ENCODE measurements around the gene TRMO. TPM values are rescaled to one million over a fixed set of nuclear protein-coding genes. Genes with fewer than 3 reads are reported as not detected.

Gene TRMO
- total and polyA plus RNA-seq, 9 of the 15 experiments (the other 6 are each of a cell fraction or from before 2014, with no cell fraction given) = 5.6 to 22.4 (median 16.2) TPM

DNA sequence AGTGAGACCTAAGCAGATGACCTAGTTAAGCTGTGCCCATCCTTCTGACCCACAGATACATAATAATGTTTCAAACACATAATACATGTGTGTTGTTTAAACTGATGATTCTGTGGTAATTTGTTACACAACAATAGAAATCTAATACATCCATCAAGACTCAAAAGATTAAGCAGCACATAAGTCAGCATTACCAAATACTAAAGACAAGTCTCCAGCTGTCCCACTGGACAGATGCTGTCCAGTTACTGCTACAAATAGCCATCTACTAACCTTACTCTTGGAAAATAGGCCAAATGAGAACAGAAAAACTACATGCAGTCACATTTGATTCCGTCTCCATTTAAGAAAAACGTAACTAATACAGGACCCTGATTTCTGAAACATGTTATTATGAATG lies 10.8 kb downstream of the TRMO start:
- POLR2A ChIA-PET = interaction anchor here (1.3 to 1.6 kb wide), 3 partner anchors 8 to 10 kb away, joined by 4 to 10 read pairs (median 6); no protein-coding TSS in a partner anchor
- CTCF ChIA-PET (ENCODE audit: low intra/inter-chr PET ratio) = no interaction called here
- no TSS peak for BruUV-seq (replicated peaks)
- Histone ChIP-seq H3K4me3 (no peak overlapping the region), H2AFZ (ENCODE audit: low read depth, low read length) (no peak overlapping the region), H3K4me2 (ENCODE audit: insufficient read depth, low read length) (no peak overlapping the region), H3K4me1 (replicated peaks in 1 of 2; ENCODE audit: control insufficient read depth in 2 of 2, insufficient read depth in 2 of 2, low read length in 2 of 2) (no peaks in the 10 kb centered on the region; a peak in 2 of 5 replicates), H3K9ac (ENCODE audit: insufficient read depth in 1 of 2, low read depth in 2 of 2, low read length in 2 of 2) (no peak overlapping the region), H3K27ac (ENCODE audit: extremely low read depth, low read depth, low read length) (no peak overlapping the region), H3K9me3 (replicated peaks; ENCODE audit: control insufficient read depth, insufficient read depth, low read depth, low read length) (no peaks in the 10 kb centered on the region), H3K79me2 (ENCODE audit: control insufficient read depth, insufficient read depth, low read length) (no peaks in the 10 kb centered on the region), H3K27me3 (ENCODE audit: control insufficient read depth in 2 of 2, insufficient read depth in 2 of 2, low read length in 2 of 2) (no peaks in the 10 kb centered on the region), H3K36me3 (ENCODE audit: control insufficient read depth, insufficient read depth, low read length) (peaks cover 78% of the 10 kb centered on the region; the same call in 2 of the 3 replicates), H3K9me1 (ENCODE audit: control insufficient read depth, insufficient read depth, low read length) (no peaks in the 10 kb centered on the region), H4K20me1 (replicated peaks; ENCODE audit: control insufficient read depth, insufficient read depth, low read length) (no peaks in the 10 kb centered on the region)
- intact Hi-C loops (cut with micrococcal nuclease) = no loop called here
- in situ Hi-C loops (cut with MboI) = loop anchor here (25.0 kb wide), 2 partner anchors 351 to 876 kb away; partner anchors contain the start of genes ANKS6 and TBC1D2
- ATAC-seq = no peak
- no peak for FAIRE-seq
- no peak for DNase-seq (ENCODE audit: extremely low read depth in 1 of 4, low spot score in 3 of 4)
- WGBS (ENCODE audit: insufficient coverage, low coverage, missing lambda C conversion rate) = 85% methylated on average over 2 of the region's 2 CpGs
- TF ChIP-seq, protein P1, sequence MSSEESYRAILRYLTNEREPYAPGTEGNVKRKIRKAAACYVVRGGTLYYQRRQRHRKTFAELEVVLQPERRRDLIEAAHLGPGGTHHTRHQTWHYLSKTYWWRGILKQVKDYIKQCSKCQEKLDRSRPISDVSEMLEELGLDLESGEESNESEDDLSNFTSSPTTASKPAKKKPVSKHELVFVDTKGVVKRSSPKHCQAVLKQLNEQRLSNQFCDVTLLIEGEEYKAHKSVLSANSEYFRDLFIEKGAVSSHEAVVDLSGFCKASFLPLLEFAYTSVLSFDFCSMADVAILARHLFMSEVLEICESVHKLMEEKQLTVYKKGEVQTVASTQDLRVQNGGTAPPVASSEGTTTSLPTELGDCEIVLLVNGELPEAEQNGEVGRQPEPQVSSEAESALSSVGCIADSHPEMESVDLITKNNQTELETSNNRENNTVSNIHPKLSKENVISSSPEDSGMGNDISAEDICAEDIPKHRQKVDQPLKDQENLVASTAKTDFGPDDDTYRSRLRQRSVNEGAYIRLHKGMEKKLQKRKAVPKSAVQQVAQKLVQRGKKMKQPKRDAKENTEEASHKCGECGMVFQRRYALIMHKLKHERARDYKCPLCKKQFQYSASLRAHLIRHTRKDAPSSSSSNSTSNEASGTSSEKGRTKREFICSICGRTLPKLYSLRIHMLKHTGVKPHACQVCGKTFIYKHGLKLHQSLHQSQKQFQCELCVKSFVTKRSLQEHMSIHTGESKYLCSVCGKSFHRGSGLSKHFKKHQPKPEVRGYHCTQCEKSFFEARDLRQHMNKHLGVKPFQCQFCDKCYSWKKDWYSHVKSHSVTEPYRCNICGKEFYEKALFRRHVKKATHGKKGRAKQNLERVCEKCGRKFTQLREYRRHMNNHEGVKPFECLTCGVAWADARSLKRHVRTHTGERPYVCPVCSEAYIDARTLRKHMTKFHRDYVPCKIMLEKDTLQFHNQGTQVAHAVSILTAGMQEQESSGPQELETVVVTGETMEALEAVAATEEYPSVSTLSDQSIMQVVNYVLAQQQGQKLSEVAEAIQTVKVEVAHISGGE (CRISPR knock-in tag; IDR thresholded peaks at IDR 0.05) = no peak
- TF ChIP-seq, protein P2, sequence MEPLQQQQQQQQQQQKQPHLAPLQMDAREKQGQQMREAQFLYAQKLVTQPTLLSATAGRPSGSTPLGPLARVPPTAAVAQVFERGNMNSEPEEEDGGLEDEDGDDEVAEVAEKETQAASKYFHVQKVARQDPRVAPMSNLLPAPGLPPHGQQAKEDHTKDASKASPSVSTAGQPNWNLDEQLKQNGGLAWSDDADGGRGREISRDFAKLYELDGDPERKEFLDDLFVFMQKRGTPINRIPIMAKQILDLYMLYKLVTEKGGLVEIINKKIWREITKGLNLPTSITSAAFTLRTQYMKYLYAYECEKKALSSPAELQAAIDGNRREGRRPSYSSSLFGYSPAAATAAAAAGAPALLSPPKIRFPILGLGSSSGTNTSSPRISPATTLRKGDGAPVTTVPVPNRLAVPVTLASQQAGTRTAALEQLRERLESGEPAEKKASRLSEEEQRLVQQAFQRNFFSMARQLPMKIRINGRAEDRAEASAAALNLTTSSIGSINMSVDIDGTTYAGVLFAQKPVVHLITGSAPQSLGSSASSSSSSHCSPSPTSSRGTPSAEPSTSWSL (CRISPR knock-in tag; IDR thresholded peaks at IDR 0.05; ENCODE audit: borderline replicate concordance) = no peak
- TF ChIP-seq ATF1 (CRISPR knock-in tag; IDR thresholded peaks at IDR 0.05) (no peak), ATF1 (tag; IDR thresholded peaks at IDR 0.05) (no peak), ZFPM2 (CRISPR knock-in tag; IDR thresholded peaks at IDR 0.05) (no peak), NFYB (IDR thresholded peaks at IDR 0.05; ENCODE audit: extremely low read depth, insufficient read length) (no peak), KAT2B (IDR thresholded peaks at IDR 0.05; ENCODE audit: low read depth, low read length) (no peak), ARID1B (IDR thresholded peaks at IDR 0.05) (no peak), KDM5B (IDR thresholded peaks at IDR 0.05; ENCODE audit: insufficient replicate concordance, low read depth, low read length) (no peak), GABPA (tag; conservative IDR thresholded peaks at IDR 0.05; ENCODE audit: low read depth) (no peak), SETDB1 (IDR thresholded peaks at IDR 0.05; ENCODE audit: low read length) (no peak), TRIM24 (IDR thresholded peaks at IDR 0.05) (no peak), DPF2 (IDR thresholded peaks at IDR 0.05) (no peak), HDAC6 (IDR thresholded peaks at IDR 0.05; ENCODE audit: low read depth, low read length) (no peak), CBFB (CRISPR knock-in tag; IDR thresholded peaks at IDR 0.05) (no peak)
- TF ChIP-seq, protein P3, sequence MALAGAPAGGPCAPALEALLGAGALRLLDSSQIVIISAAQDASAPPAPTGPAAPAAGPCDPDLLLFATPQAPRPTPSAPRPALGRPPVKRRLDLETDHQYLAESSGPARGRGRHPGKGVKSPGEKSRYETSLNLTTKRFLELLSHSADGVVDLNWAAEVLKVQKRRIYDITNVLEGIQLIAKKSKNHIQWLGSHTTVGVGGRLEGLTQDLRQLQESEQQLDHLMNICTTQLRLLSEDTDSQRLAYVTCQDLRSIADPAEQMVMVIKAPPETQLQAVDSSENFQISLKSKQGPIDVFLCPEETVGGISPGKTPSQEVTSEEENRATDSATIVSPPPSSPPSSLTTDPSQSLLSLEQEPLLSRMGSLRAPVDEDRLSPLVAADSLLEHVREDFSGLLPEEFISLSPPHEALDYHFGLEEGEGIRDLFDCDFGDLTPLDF (CRISPR knock-in tag; IDR thresholded peaks at IDR 0.05) = no peak
- TF ChIP-seq, protein P4, sequence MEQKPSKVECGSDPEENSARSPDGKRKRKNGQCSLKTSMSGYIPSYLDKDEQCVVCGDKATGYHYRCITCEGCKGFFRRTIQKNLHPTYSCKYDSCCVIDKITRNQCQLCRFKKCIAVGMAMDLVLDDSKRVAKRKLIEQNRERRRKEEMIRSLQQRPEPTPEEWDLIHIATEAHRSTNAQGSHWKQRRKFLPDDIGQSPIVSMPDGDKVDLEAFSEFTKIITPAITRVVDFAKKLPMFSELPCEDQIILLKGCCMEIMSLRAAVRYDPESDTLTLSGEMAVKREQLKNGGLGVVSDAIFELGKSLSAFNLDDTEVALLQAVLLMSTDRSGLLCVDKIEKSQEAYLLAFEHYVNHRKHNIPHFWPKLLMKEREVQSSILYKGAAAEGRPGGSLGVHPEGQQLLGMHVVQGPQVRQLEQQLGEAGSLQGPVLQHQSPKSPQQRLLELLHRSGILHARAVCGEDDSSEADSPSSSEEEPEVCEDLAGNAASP (IDR thresholded peaks at IDR 0.05) = no peak
